Esophagus muscularis mucosa (tissue), 4 donors: ENCODE data around the gene SETBP1. TPM values are rescaled to one million over a fixed set of nuclear protein-coding genes. Genes with fewer than 3 reads are reported as not detected.

ENCODE experiments used
- DNase-seq: peaks from one replicate; pipeline ENCODE4 v3.0.0-alpha.2; 2017; ENCODE audit errors: extremely low spot score
- H3K27ac ChIP-seq, 4 donors: fragments of 200-600 bp; sonication (generic); replicated peaks in 1 of 4; 1 replicate in 3 of 4; 2 replicates in 1 of 4; pipeline ENCODE4 v1.5.1; 2016 to 2019; ENCODE audit warnings: mild to moderate bottlenecking in 1 of 4
- H3K27me3 ChIP-seq, 4 donors: fragments of 200-600 bp; sonication (generic); one replicate each; pipeline versions ENCODE4 v1.5.1 to v1.6.0; 2016 to 2019
- H3K36me3 ChIP-seq, 4 donors: fragments of 200-600 bp; sonication (generic); one replicate each; pipeline ENCODE4 v1.5.1; 2016 to 2019
- H3K4me1 ChIP-seq, 4 donors: fragments of 200-600 bp; sonication (generic); one replicate each; pipeline ENCODE4 v1.5.1; 2016 to 2019
- H3K4me3 ChIP-seq, 4 donors: fragments of 200-600 bp; sonication (generic); 1 replicate in 2 of 4; 2 replicates in 2 of 4; pipeline ENCODE4 v1.5.1; 2016 to 2019; ENCODE audit warnings: mild to moderate bottlenecking in 4 of 4, moderate library complexity in 1 of 4
- H3K9me3 ChIP-seq, 4 donors: fragments of 200-600 bp; sonication (generic); 1 replicate in 3 of 4; 2 replicates in 1 of 4; pipeline ENCODE4 v1.5.1; 2016 to 2019
- CTCF ChIP-seq, 3 experiments: fragments of 200-600 bp in 2 of 3; fragments of 450-650 bp in 1 of 3; sonication (generic) in 2 of 3; IDR thresholded peaks; one replicate each; pipeline ENCODE4 v1.5.1; 2017 to 2019; ENCODE audit warnings: antibody characterized with exemption in 3 of 3, mild to moderate bottlenecking in 2 of 3, moderate library complexity in 1 of 3
- EP300 ChIP-seq: sonication (generic); formaldehyde crosslinking; IDR thresholded peaks from one replicate; pipeline ENCODE4 v1.6.1; 2017; ENCODE audit warnings: antibody characterized with exemption
- POLR2A ChIP-seq: fragments of 450-650 bp; IDR thresholded peaks from one replicate; pipeline ENCODE4 v1.6.1; 2017; ENCODE audit warnings: antibody characterized with exemption, moderate library complexity, mild to moderate bottlenecking, low read depth
- POLR2AphosphoS5 ChIP-seq, 2 donors: sonication (generic); formaldehyde crosslinking; IDR thresholded peaks; one replicate each; pipeline ENCODE4 v1.6.1; 2017; ENCODE audit warnings: antibody characterized with exemption in 2 of 2
- WGBS: methylation state at CpG from one replicate; pipeline ENCODE4 v1.1.5; 2018; 5-methylcytosine and 5-hydroxymethylcytosine counted together
- intact Hi-C: fragments of 100-400 bp; cut with DNase I; formaldehyde crosslinking; loops from one replicate; pipeline ENCODE4 v1.15.1; 2023
- total RNA-seq, 4 donors: library from RNA; depleted of rRNA; stranded (reverse); fragments of >200 nt; gene quantifications; one replicate each; pipeline versions ENCODE4 v1.1.0 to v1.2.1, GENCODE V29; 2016

Gene SETBP1
- total RNA-seq, 4 donors from 2014 or later: 40.9 to 86.5 (median 65.1) TPM

DNA sequence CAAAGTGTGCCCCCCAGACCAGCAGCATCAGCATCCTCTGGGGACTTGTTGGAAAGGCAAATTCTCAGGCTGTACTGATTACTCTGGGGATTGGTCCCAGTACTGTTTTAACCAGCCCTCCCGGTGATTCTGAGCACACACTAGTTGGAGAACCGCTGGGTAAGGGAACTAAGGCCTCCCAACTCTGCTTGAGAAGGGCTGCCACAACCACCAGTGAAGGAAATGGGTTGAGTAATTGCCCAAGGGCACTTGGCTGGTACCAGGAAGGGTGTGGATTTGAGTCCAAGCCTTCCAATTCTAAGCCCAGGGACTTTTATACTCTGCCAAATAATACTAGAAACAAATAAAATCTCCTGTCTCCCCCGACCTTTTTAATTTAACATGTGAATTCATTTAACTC lies 219.9 kb downstream of the SETBP1 start:
- intact Hi-C loops: no loop called here
- 95% methylated on average over 3 of the region's 3 CpGs for WGBS
- DNase-seq: no peak
- peaks cover 5 to 21% (median 15%) of the 10 kb centered on the region in 4 donors for H3K4me1 ChIP-seq
- H3K27me3 ChIP-seq: no peaks in the 10 kb centered on the region
- TF ChIP-seq CTCF (IDR thresholded peaks at IDR 0.05) (no peak), POLR2A (no peak), POLR2AphosphoS5 (IDR thresholded peaks at IDR 0.05) (no peak), EP300 (no peak)
- no peaks in the 10 kb centered on the region for H3K9me3 ChIP-seq
- no peaks in the 10 kb centered on the region for H3K36me3 ChIP-seq
- no peak overlapping the region for H3K4me3 ChIP-seq
- H3K27ac ChIP-seq: no peak overlapping the region

DNA sequence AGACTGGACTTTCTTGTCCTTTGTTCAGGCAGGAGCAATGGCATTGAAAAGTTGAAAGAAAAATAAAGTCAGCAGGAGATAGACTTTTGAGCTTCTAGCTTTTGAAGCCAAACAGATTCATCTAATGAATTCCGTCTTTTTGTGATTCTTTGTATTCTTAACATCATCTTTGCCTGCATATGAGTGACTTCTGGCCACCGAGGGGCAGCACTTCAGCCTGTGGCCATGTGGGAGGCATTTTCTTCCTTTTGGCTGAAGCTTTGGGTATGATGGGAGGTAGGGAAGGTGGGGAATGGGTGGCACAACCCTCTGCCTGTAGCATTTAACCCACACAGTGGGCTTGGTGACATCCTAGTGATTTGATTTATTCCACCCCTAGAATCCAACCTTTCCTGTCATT lies 220.6 kb downstream of the SETBP1 start:
- no peak overlapping the region for H3K27ac ChIP-seq
- peaks cover 5 to 21% (median 15%) of the 10 kb centered on the region in 4 donors for H3K4me1 ChIP-seq
- no peaks in the 10 kb centered on the region for H3K36me3 ChIP-seq
- no peak for TF ChIP-seq POLR2AphosphoS5 (IDR thresholded peaks at IDR 0.05)
- no peak for TF ChIP-seq EP300
- TF ChIP-seq CTCF (IDR thresholded peaks at IDR 0.05): no peak
- no peaks in the 10 kb centered on the region for H3K27me3 ChIP-seq
- 95% methylated on average over 2 of the region's 2 CpGs for WGBS
- no peaks in the 10 kb centered on the region for H3K9me3 ChIP-seq
- no peak for DNase-seq
- H3K4me3 ChIP-seq: no peak overlapping the region
- intact Hi-C loops: no loop called here

GRCh38 chr18:44903327-44903726 lies 222.6 kb downstream of the SETBP1 start:
- Histone ChIP-seq H3K27ac (no peak overlapping the region), H3K9me3 (no peaks in the 10 kb centered on the region), H3K4me3 (no peak overlapping the region), H3K4me1 (peaks cover 2 to 16% (median 7%) of the 10 kb centered on the region in 4 donors), H3K27me3 (no peaks in the 10 kb centered on the region), H3K36me3 (no peaks in the 10 kb centered on the region)
- intact Hi-C loops: no loop called here
- TF ChIP-seq POLR2A (no peak), EP300 (no peak), CTCF (IDR thresholded peaks at IDR 0.05) (no peak), POLR2AphosphoS5 (IDR thresholded peaks at IDR 0.05) (no peak)
- DNase-seq: no peak
- WGBS: 100% methylated on average over 2 of the region's 2 CpGs

DNA sequence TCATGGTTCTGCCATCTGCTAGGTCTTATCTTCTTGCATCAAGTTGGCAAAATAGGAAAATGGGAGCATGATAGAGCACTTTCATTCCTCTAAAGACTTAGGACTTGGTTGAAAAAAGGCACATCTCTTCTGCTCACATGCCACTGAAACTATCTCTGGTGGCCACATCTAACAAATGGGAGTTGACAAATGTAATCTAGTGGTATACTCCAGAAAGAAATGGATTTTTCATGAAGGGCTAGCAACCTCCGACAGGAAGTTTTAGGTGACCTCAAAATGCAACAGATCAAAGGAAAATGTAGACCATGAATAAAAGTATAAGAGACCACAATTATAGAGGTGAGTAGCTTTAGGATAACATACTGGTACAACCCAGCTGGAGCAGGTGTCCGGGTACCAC lies 224.1 kb downstream of the SETBP1 start:
- Histone ChIP-seq H3K4me1 (peaks cover 4 to 20% (median 12%) of the 10 kb centered on the region in 4 donors), H3K4me3 (no peak overlapping the region), H3K27me3 (no peaks in the 10 kb centered on the region), H3K27ac (no peak overlapping the region), H3K36me3 (no peaks in the 10 kb centered on the region), H3K9me3 (no peaks in the 10 kb centered on the region)
- intact Hi-C loops: no loop called here
- no peak for DNase-seq
- no peak for TF ChIP-seq EP300
- TF ChIP-seq POLR2AphosphoS5 (IDR thresholded peaks at IDR 0.05): no peak
- TF ChIP-seq POLR2A: no peak
- no peak for TF ChIP-seq CTCF (IDR thresholded peaks at IDR 0.05)
- WGBS: 100% methylated on average over 2 of the region's 2 CpGs

- 37% methylated on average over 5 of the region's 5 CpGs for WGBS
- H3K27me3 ChIP-seq: no peaks in the 10 kb centered on the region
- H3K36me3 ChIP-seq: no peaks in the 10 kb centered on the region
- no peak for DNase-seq
- TF ChIP-seq POLR2AphosphoS5 (IDR thresholded peaks at IDR 0.05) (no peak), EP300 (no peak), POLR2A (no peak), CTCF (IDR thresholded peaks at IDR 0.05) (no peak)
- H3K9me3 ChIP-seq: no peaks in the 10 kb centered on the region
- H3K4me1 ChIP-seq: peaks cover 4 to 30% (median 14%) of the 10 kb centered on the region in 4 donors
- no peak overlapping the region for H3K4me3 ChIP-seq
- H3K27ac ChIP-seq: no peak overlapping the region
- intact Hi-C loops: no loop called here
Observed at GRCh38 chr18:44909191-44909719, 228.6 kb downstream of the SETBP1 start.
